ENCODE measurements around the gene CYB561A3.

- TF ChIP-seq RARB (CRISPR knock-in tag; IDR thresholded peaks at IDR 0.05) (no peak), ARNTL (CRISPR knock-in tag; IDR thresholded peaks at IDR 0.05; ENCODE audit: borderline replicate concordance, low read depth) (no peak), TCF4 (CRISPR knock-in tag; IDR thresholded peaks at IDR 0.05; ENCODE audit: borderline replicate concordance) (no peak), ISL1 (CRISPR knock-in tag; IDR thresholded peaks at IDR 0.05) (no peak)
Observed at GRCh38 chr11:61309739-61310138, 51.9 kb downstream of the CYB561A3 start.
